Right ventricle myocardium inferior (tissue), 1 donor: ENCODE measurements around the gene SLC38A10. TPM values are rescaled to one million over a fixed set of nuclear protein-coding genes. Genes with fewer than 3 reads are reported as not detected.

Experiments
- ATAC-seq: fragments of 200-7000 bp; cut with Tn5 transposase; one replicate; pipeline ENCODE4 v1.9.1; 2020; ENCODE audit warnings: mild to moderate bottlenecking, moderate library complexity
- DNase-seq: peaks from one replicate; pipeline ENCODE4 v3.0.0; 2021; ENCODE audit errors: missing footprints
- intact Hi-C: fragments of 100-400 bp; cut with DNase I; formaldehyde crosslinking; loops from one replicate; pipeline ENCODE4 v1.11.0; 2022
- total RNA-seq: library from RNA; stranded (reverse); fragmentation: NEBNext Ultra II Directional; extraction: Animal tissue kit (Norgen Biotek cat#: 25700); gene quantifications from one replicate; pipeline ENCODE4 v1.2.1, GENCODE V29; 2021
- donor health status: DM: no; HTN: yes; CAD: no; lungs with severe emphysema.

The SLC38A10 gene
- total RNA-seq, 1 donor from 2014 or later: 44.6 TPM

- DNase-seq: peak; percentile 14
- intact Hi-C loops: loop anchor here (1.0 kb wide), 1 partner anchor 100 kb away; no protein-coding TSS in a partner anchor
- ATAC-seq: no peak
Observed at GRCh38 chr17:81241648-81242420, 53.3 kb downstream of the SLC38A10 start.

DNA sequence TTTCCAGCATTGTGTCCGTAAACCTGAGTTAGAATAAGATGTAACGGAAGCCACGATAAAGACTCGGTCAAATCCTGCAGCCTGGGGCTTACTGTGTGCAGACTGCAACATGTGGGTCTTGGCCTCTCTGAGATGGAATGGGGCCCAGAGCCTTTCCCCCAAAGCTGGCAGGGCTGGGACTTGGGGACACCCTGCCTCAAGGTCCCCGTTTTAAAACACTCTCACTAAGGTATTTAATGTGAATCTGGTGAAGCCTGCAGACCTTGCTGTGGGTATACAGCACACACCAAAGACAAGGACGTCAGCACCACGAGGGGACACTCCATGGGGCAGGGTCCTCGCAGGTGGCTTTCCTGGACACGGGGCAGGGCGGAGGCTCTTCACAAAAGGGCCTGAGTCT is 53.9 kb downstream of the SLC38A10 start:
- no peak for DNase-seq
- ATAC-seq: no peak
- intact Hi-C loops: loop anchor here (1.0 kb wide), 1 partner anchor 99 kb away; no protein-coding TSS in a partner anchor

GRCh38 chr17:81240761-81241160 is 54.3 kb downstream of the SLC38A10 start:
- DNase-seq: no peak
- ATAC-seq: no peak
- intact Hi-C loops: loop anchor here (1.0 kb wide), 1 partner anchor 98 kb away; no protein-coding TSS in a partner anchor

GRCh38 chr17:81239714-81240555 is 55.2 kb downstream of the SLC38A10 start:
- intact Hi-C loops: loop anchor here (5.0 kb wide), 1 partner anchor 208 kb away; no protein-coding TSS in a partner anchor
- no peak for ATAC-seq
- DNase-seq: no peak

GRCh38 chr17:81238815-81239713 is 56.0 kb downstream of the SLC38A10 start, which contains the start of the genes NDUFAF8 and TEPSIN:
NDUFAF8 (plus strand) TSS chr17:81239318; CDS start chr17:81239364, 46 bp downstream.
TEPSIN (minus strand) TSS chr17:81239055; CDS start chr17:81239033, 22 bp downstream.
- intact Hi-C loops: loop anchor here (5.0 kb wide), 1 partner anchor 207 kb away; no protein-coding TSS in a partner anchor
- DNase-seq (peak; percentile 98), ATAC-seq (peak; percentile 98)

- intact Hi-C loops: loop anchor here (5.0 kb wide), 1 partner anchor 206 kb away; no protein-coding TSS in a partner anchor
- DNase-seq (no peak), ATAC-seq (no peak)
Observed at GRCh38 chr17:81238490-81238814, 56.7 kb downstream of the SLC38A10 start.

GRCh38 chr17:81237591-81238489 is 57.3 kb downstream of the SLC38A10 start:
- DNase-seq (peak; percentile 66), ATAC-seq (no peak)
- intact Hi-C loops: loop anchor here (5.0 kb wide), 1 partner anchor 206 kb away; no protein-coding TSS in a partner anchor

- intact Hi-C loops: loop anchor here (5.0 kb wide), 1 partner anchor 204 kb away; no protein-coding TSS in a partner anchor
- DNase-seq: peak; percentile 59
- no peak for ATAC-seq
Observed at GRCh38 chr17:81236784-81237183, 58.3 kb downstream of the SLC38A10 start.

- intact Hi-C loops: loop anchor here (5.0 kb wide), 1 partner anchor 204 kb away; no protein-coding TSS in a partner anchor
- no peak for ATAC-seq
Observed at GRCh38 chr17:81235822-81236740, 59.0 kb downstream of the SLC38A10 start.

DNA sequence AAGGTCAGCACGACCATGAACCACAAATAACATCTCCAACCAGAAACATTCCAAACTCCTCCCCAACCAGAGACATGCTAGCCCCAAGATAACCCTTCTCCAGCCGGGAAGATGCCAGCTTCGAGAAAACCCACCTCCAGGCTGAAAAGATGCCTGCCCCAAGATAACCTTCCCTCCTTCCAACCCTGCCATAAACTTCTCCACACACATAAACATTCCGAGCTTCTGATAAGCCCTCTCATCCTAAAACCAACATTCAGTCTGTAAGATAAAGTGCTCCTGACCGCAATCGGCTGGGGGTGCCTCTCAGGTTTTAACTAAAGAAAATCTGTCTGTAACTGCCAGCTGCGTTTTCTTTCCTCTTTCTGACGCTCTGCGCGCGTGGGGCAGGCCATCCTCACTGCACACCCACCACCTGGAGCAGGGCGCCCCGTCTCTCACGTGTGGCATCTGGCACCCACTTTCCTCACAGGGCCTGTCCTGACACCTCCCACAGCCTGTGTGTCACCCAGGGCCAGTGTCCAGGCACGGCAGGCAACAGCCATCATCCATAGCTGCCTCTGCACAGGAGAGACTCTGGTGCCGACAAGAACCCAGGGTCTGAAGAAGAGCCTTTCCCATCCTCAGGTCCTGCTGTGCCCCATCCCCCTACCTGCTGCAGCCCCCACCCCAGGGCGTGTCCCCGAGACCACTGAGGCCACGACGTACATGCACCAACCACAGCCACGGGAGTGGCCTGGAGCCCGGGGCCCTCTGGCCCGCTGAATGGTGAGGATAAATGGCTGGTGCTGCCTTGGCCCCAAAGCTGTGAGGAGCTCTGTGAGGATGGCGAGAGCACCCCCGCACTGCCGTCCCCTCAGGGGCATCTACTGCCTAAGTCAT is 59.9 kb downstream of the SLC38A10 start:
- ATAC-seq (no peak), DNase-seq (peak; percentile 27)
- intact Hi-C loops: loop anchor here (5.0 kb wide), 1 partner anchor 203 kb away; no protein-coding TSS in a partner anchor

More at GRCh38 chr17:81235822-81236740, 59.0 kb downstream of the SLC38A10 start:
- peak; percentile 68 for DNase-seq

DNA sequence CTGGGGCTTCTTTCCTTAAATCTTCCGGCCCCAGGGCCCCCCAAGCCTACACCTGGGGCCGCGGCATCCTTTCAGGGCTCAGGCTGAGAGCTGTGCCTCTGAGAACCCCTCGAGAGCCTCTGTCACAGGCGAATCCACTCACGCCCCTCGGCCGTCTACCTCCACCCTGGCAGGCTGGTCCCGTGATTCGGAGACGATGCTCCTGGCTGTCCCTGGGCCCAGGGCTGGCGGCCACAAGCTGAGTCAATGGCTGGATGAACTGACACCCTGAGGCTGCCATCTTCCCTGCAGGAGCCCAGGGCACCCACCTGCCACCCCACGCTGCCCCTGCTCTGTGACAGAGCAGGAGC is 60.6 kb downstream of the SLC38A10 start:
- no peak for DNase-seq
- intact Hi-C loops: no loop called here
- no peak for ATAC-seq

GRCh38 chr17:81233811-81234505 is 61.1 kb downstream of the SLC38A10 start:
- DNase-seq (no peak), ATAC-seq (no peak)
- intact Hi-C loops: no loop called here

DNA sequence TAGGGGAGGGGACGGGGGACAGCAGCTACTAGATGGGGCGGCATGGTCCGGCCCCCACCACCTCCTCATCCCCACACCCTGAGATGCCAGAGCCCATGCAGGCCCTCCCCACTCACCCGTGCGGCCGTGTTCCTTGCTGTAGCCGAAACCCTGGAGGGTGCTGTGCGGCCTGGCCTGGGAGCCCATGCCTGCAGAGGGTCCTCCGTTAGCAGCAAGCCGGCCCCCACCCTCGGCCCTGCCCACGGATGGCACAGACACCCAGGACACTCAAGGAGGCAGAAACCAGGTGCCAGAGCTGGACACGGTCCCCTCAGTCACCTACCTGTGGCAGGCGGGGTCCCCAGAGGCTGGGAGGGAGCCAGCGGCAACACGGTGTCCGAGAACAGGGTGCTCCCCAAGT is 61.8 kb downstream of the SLC38A10 start:
- intact Hi-C loops: no loop called here
- DNase-seq (peak; percentile 54), ATAC-seq (no peak)

GRCh38 chr17:81232616-81233241 is 62.4 kb downstream of the SLC38A10 start:
- no peak for ATAC-seq
- DNase-seq: peak; percentile 33
- intact Hi-C loops: no loop called here
